Brain microvascular endothelial cell (primary cell): ENCODE data around the gene ZMYND10.

Source experiments
- DNase-seq: peaks from one replicate; pipeline ENCODE4 v3.0.0-alpha.2; 2020
- H3K27ac ChIP-seq: fragments of 250-450 bp; sonication (Bioruptor Pico); 2 replicates; pipeline ENCODE4 v1.5.1; 2020; ENCODE audit warnings: mild to moderate bottlenecking, moderate library complexity
- H3K27me3 ChIP-seq: fragments of 250-450 bp; sonication (Bioruptor Pico); replicated peaks from 2 replicates; pipeline ENCODE4 v1.5.1; 2020; ENCODE audit warnings: mild to moderate bottlenecking
- H3K36me3 ChIP-seq: fragments of 250-450 bp; sonication (Bioruptor Pico); replicated peaks from 2 replicates; pipeline ENCODE4 v1.5.1; 2020; ENCODE audit warnings: mild to moderate bottlenecking
- H3K4me3 ChIP-seq: 2 replicates; pipeline ENCODE4 v1.5.1; 2011; ENCODE audit warnings: low read depth, mild to moderate bottlenecking, control low read depth, low read length, moderate library complexity
- in situ Hi-C: cut with HindIII; loops from 2 replicates; pipeline ENCODE4 v1.10.0; 2017; ENCODE audit warnings: low sequenced_read_pairs, low pct_ligation_motif_present
- TF ChIP-seq, protein P1 (sequence below): IDR thresholded peaks from 2 replicates; pipeline ENCODE4 v1.5.1; 2011; ENCODE audit warnings: low read depth, mild to moderate bottlenecking, moderate library complexity, low read length, control low read depth, inconsistent platforms; ENCODE audit errors: missing control alignments

The ZMYND10 gene

GRCh38 chr3:50300681-50301254 is 44.8 kb downstream of the ZMYND10 start:
- TF ChIP-seq, protein P1, sequence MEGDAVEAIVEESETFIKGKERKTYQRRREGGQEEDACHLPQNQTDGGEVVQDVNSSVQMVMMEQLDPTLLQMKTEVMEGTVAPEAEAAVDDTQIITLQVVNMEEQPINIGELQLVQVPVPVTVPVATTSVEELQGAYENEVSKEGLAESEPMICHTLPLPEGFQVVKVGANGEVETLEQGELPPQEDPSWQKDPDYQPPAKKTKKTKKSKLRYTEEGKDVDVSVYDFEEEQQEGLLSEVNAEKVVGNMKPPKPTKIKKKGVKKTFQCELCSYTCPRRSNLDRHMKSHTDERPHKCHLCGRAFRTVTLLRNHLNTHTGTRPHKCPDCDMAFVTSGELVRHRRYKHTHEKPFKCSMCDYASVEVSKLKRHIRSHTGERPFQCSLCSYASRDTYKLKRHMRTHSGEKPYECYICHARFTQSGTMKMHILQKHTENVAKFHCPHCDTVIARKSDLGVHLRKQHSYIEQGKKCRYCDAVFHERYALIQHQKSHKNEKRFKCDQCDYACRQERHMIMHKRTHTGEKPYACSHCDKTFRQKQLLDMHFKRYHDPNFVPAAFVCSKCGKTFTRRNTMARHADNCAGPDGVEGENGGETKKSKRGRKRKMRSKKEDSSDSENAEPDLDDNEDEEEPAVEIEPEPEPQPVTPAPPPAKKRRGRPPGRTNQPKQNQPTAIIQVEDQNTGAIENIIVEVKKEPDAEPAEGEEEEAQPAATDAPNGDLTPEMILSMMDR, result no peak
- in situ Hi-C loops, result no loop called here
- DNase-seq, result no peak
- Histone ChIP-seq H3K4me3 (no peak overlapping the region), H3K27me3 (no peaks in the 10 kb centered on the region), H3K27ac (no peak overlapping the region), H3K36me3 (no peaks in the 10 kb centered on the region)

GRCh38 chr3:50299929-50300680 is 45.4 kb downstream of the ZMYND10 start:
- no peaks in the 10 kb centered on the region for H3K36me3 ChIP-seq
- TF ChIP-seq, protein P1, result no peak
- H3K27me3 ChIP-seq, result no peaks in the 10 kb centered on the region
- no peak for DNase-seq
- H3K27ac ChIP-seq, result peak overlapping the region; percentile 71
- in situ Hi-C loops, result no loop called here
- peak overlapping the region; percentile 56 for H3K4me3 ChIP-seq

- TF ChIP-seq, protein P1, result no peak
- Histone ChIP-seq H3K27ac (peak overlapping the region; percentile 71), H3K36me3 (no peaks in the 10 kb centered on the region), H3K27me3 (no peaks in the 10 kb centered on the region), H3K4me3 (peak overlapping the region; percentile 56)
- in situ Hi-C loops, result no loop called here
- no peak for DNase-seq
These were observed 45.9 kb downstream of the ZMYND10 start for GRCh38 chr3:50299638-50299928.

GRCh38 chr3:50298836-50299637 is 46.5 kb downstream of the ZMYND10 start, which contains the start of the genes HYAL3 and NAA80:
HYAL3 (minus strand) TSS chr3:50299405; CDS start chr3:50295602, 3,803 bp downstream.
NAA80 (minus strand) TSS chr3:50299405; CDS start chr3:50297463, 1,942 bp downstream.
- TF ChIP-seq, protein P1, result peak; percentile 46
- peak within 1 kb of the TSS; percentile 78 for H3K27ac ChIP-seq
- H3K36me3 ChIP-seq, result no peaks in the 10 kb centered on the region
- H3K27me3 ChIP-seq, result no peaks in the 10 kb centered on the region
- in situ Hi-C loops, result no loop called here
- peak; percentile 99 for DNase-seq
- H3K4me3 ChIP-seq, result peak within 1 kb of the TSS; percentile 94

GRCh38 chr3:50297896-50298725 is 47.4 kb downstream of the ZMYND10 start:
- no peak for DNase-seq
- H3K36me3 ChIP-seq, result no peaks in the 10 kb centered on the region
- no peaks in the 10 kb centered on the region for H3K27me3 ChIP-seq
- H3K27ac ChIP-seq, result peak overlapping the region; percentile 78
- H3K4me3 ChIP-seq, result peak overlapping the region; percentile 94
- in situ Hi-C loops, result no loop called here
- TF ChIP-seq, protein P1, result peak; percentile 50
